GM20000 (cell line): ENCODE data around the gene SMIM44.

ENCODE experiments used
- DNase-seq: peaks from one replicate; pipeline ENCODE4 v3.0.0; 2012; ENCODE audit warnings: low spot score
- TF ChIP-seq, protein P1 (sequence below): IDR thresholded peaks from 2 replicates; pipeline ENCODE4 v1.5.1; 2012; ENCODE audit warnings: mild to moderate bottlenecking, control low read depth; ENCODE audit errors: extremely low read depth, missing control alignments

Gene SMIM44

DNA sequence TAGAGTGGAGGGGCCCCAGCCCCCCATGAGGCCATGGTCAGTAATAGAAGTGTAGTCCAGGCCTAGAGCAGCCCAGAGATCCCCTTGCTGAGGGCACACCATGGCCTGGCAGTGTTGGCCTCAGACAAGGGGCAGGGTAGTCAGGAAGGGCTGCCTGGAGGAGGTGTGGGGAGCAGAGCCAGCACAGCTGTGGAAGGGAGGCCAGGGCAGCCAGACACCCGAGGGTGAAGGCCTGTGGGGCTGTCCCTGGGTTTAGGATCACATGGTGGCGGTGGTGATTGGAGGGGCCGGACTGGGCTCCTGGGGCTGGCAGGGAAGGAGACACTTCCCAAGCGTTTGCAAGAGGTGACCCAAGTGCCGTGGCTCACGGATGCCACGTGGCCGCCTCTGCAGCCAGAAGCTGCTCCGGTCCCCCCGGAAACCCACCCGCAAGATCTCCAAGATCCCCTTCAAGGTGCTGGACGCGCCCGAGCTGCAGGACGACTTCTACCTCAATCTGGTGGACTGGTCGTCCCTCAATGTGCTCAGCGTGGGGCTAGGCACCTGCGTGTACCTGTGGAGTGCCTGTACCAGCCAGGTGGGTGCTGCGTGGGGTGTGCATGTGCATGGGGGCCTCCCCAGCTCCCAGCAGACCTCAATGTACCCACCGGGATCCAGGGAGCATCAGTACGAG, 44.1 kb upstream of the SMIM44 start:
- TF ChIP-seq, protein P1, sequence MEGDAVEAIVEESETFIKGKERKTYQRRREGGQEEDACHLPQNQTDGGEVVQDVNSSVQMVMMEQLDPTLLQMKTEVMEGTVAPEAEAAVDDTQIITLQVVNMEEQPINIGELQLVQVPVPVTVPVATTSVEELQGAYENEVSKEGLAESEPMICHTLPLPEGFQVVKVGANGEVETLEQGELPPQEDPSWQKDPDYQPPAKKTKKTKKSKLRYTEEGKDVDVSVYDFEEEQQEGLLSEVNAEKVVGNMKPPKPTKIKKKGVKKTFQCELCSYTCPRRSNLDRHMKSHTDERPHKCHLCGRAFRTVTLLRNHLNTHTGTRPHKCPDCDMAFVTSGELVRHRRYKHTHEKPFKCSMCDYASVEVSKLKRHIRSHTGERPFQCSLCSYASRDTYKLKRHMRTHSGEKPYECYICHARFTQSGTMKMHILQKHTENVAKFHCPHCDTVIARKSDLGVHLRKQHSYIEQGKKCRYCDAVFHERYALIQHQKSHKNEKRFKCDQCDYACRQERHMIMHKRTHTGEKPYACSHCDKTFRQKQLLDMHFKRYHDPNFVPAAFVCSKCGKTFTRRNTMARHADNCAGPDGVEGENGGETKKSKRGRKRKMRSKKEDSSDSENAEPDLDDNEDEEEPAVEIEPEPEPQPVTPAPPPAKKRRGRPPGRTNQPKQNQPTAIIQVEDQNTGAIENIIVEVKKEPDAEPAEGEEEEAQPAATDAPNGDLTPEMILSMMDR: no peak

DNA sequence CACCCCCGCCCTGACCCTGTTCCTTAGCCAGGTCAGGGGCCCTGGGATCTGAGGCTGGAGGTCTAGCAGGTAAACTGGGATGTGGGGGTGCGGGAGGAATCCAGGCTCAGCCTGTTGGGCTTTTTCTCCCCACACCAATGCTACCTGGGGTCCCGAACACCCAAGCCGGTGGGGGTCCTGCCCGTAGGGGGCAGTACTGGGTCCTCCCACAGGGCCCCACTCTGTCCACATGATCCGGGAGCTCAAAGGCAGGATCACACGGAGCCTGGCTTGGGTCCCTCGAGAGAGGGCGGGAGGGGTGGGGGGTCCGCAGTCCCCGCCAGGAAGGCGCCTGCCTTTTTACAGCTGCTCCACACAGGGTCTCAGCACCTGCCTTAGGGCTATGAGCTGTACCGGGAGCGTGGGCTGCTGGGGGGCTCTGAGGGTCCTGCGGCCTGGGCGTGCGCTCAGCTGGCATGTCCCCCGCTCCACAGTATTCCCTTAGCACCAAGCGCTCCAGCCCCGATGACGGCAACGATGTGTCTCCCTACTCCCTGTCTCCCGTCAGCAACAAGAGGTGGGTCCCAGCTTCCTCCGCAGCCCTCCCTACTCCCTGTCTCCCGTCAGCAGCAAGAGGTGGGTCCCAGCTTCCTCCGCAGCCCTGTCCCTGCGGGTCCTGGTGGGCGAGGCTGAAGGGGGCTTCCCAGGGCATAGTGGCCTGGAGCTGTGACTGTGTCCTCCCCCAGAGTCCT, 43.4 kb upstream of the SMIM44 start:
- TF ChIP-seq, protein P1: no peak

More for the DNA sequence above, 44.1 kb upstream of the SMIM44 start:
- DNase-seq: no peak

DNA sequence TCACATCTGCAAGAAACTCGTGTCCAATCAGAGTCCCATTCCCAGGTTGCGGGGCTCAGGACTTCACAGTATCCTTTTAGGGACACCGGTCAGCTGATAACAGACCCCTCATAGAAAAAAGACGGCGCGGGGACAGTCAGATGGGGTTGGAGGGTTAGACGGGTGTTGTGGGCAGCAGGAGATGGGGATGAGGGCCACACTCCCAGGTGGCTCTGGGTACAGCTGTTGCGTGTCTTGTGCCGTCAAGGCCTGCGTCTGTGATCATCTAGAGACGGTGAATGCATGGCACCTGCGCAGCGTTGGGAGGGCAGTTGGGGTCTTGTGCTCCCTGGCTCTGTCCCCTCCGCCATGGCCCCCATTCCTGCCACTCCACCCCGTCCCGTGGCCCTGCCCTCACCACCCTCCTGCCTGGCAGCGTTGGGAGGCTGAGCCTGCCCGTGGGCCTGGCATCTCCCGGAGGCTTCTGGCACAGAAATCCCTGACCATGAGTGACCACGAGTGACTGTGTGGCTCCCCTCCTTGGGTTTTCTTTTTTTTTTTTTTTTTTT, 41.7 kb upstream of the SMIM44 start:
- no peak for DNase-seq
- TF ChIP-seq, protein P1: no peak

More for the DNA sequence above, 43.4 kb upstream of the SMIM44 start:
- no peak for DNase-seq

DNA sequence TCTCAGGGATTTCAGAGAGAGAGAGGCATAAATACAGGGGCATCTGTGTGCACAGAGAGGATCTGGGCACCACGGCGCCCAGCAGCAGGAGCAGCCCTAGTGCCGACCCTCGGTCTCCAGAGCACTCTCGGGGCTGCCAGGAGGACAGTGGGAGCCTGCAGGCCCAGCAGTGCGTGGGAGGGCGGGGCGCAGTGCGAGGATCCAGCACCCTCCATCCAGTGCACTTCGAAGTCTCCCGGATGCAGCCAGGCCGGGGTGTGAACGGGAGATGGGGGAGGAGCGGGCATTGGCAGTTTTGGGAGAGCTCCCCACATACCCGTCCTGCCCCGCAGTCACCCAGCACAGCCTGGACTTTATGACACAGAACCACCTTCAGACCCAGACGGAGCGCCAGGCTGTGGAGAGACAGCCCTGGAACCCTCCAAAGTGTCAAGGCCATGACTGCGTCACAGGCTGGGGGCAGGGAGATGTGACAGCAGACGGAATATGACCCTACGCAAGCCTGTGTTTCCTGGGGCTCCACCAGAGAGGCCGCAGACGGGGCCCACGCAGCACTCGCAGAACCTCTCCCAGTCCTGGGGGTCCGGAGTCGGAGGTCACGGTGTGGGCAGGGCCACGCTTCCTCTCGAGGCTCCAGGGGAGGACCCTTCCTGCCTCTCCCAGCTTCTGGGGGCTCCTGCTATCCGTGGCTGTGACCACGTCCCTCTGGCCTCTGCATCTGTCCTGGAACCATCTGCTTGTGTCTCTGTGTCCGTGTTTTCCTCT, 41.0 kb upstream of the SMIM44 start:
- TF ChIP-seq, protein P1: no peak
- no peak for DNase-seq

DNA sequence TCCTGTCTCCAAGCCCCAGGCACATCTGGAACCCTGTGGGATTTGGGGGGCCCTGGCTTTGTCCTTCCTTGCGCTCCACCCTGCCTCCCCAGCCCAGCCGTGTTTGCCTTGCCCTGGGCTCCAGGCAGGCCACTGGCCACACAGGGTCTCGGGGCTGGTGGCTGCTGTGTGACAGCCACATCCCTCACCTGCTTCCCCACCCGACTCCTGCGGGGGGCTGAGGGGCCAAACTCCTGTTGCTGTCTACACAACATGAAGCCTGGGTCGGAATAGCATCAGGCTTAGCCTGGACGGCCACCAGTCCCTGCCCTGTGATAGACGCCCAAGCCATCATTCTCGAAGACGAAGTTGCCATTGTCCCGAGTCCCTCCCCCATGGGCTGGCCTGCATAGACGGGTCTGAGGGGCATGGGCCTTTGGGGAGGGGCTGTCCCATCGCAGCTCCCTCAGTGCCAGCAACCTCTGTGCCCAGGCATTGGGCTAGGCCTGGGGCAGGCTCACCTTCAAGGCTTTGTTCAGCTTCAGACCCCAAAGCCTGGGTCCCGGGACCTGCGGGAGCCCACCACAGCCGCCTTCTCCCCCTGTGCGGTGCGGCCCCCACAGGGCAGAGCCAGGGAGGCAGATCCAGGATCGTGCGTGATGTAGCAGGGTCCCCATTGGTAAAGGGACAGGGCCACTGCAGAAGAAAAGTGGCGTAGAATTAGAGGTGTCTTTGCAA, 40.3 kb upstream of the SMIM44 start:
- TF ChIP-seq, protein P1: no peak
- DNase-seq: no peak

DNA sequence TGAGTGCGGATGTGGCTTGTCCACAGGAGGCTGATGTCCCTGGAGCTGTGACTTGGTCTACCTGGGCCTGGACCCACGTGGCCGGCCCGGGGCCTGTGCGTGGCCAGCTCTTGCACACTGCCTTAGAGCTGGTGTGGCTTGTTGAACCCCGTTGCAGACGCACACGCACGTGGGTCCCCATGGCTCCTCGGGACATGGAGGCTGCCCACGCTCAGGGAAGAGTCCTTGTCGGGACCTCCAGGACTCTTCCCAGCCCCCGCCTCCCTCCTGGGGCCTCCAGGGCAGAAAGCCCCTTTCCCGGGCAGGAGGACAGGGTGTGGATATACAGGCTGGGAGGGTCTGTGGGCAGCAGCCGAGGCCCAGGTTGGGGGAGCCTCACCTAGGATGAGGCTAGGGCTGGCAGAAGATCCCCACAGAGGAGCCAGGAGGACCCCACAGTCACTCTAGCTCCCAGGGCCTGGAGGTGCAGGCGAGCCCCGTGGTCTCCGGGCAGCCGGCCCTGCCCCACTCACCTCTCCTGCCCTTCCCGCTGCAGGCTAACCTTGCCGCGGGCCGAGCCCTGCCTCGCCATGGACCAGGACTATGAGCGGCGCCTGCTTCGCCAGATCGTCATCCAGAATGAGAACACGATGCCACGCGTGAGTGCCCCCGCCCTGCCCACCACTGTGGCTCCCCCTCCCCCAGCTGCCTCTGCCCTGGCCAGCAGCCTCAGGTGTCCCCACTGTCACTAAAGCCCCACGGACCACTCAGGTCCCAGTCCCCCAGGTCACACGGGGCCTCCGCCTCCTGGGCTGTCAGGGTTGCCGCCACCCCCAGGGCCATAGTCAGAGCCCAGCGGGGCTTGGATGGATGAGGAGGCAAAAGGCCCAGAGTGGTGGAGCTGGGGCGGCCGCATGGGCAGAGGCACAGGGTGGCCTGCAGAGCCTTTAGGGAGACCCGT, 39.5 kb upstream of the SMIM44 start:
- TF ChIP-seq, protein P1: no peak
- no peak for DNase-seq
